WTC11 (cell line): ENCODE measurements around the gene SPTBN4. TPM values are rescaled to one million over a fixed set of nuclear protein-coding genes. Genes with fewer than 3 reads are reported as not detected.
A peak's percentile ranks its signal among the peaks of the same experiment; 100 is the strongest.
"Not testable (repeated sequence)": the region's sequence is repeated elsewhere in the genome, so short reads cannot be mapped to it uniquely, and the experiment has no call there.

Experiments used
- ATAC-seq: fragments of 200-7000 bp; cut with Tn5 transposase; 2 replicates; pipeline ENCODE4 v1.10.0; 2021; ENCODE audit warnings: mild to moderate bottlenecking, moderate library complexity
- CTCF ChIA-PET: fragments of 300-600 bp; sonication (Branson Sonifier 250); formaldehyde crosslinking; loops from one replicate; lab custom pipeline; 2021; ENCODE audit warnings: antibody characterized with exemption; lab: Charles Lee
- POLR2A ChIA-PET: fragments of 350-600 bp; sonication (Branson Sonifier 250); formaldehyde crosslinking; loops from one replicate; lab custom pipeline; 2021; ENCODE audit warnings: antibody characterized with exemption; lab: Charles Lee
- DNase-seq: peaks from one replicate; pipeline ENCODE4 v3.0.0; 2021; ENCODE audit warnings: low spot score
- H3K27ac Mint-ChIP-seq: 2 replicates; pipeline ENCODE4 v1.8.0; 2021; ENCODE audit warnings: mixed read lengths
- H3K27me3 Mint-ChIP-seq: 2 replicates; pipeline ENCODE4 v1.8.0; 2021; ENCODE audit warnings: low read depth, mild to moderate bottlenecking, moderate library complexity, mixed read lengths
- H3K36me3 Mint-ChIP-seq: 2 replicates; pipeline ENCODE4 v1.8.0; 2021; ENCODE audit warnings: mixed read lengths
- H3K4me1 Mint-ChIP-seq: 2 replicates; pipeline ENCODE4 v1.8.0; 2022; ENCODE audit warnings: mixed read lengths
- H3K4me3 Mint-ChIP-seq: 2 replicates; pipeline ENCODE4 v1.8.0; 2021; ENCODE audit warnings: mild to moderate bottlenecking, moderate library complexity, mixed read lengths
- H3K9me3 Mint-ChIP-seq: 2 replicates; pipeline ENCODE4 v1.8.0; 2021; ENCODE audit warnings: mixed read lengths
- CBFB ChIP-seq: sonication (generic); formaldehyde crosslinking; IDR thresholded peaks from 2 replicates; pipeline ENCODE4 v1.8.1; 2022; ENCODE audit warnings: mild to moderate bottlenecking, low read depth, missing genetic modification reagents
- FOXK1 ChIP-seq: sonication (generic); formaldehyde crosslinking; IDR thresholded peaks from 2 replicates; pipeline ENCODE4 v1.8.0; 2022; ENCODE audit warnings: mild to moderate bottlenecking, moderate library complexity, missing genetic modification reagents
- GTF2I ChIP-seq: fragments of 250-450 bp; sonication (Bioruptor Pico); conservative IDR thresholded peaks from 2 replicates; pipeline ENCODE4 v1.4.0; 2021; ENCODE audit warnings: mild to moderate bottlenecking
- JAZF1 ChIP-seq: fragments of 250-450 bp; sonication (Bioruptor Pico); IDR thresholded peaks from 2 replicates; pipeline ENCODE4 v1.9.0; 2021; ENCODE audit warnings: moderate library complexity, mild to moderate bottlenecking, inconsistent platforms
- JUN ChIP-seq: sonication (generic); formaldehyde crosslinking; IDR thresholded peaks from 2 replicates; pipeline ENCODE4 v1.8.0; 2023; ENCODE audit warnings: mild to moderate bottlenecking, missing genetic modification reagents
- NR1H2 ChIP-seq: sonication (generic); formaldehyde crosslinking; IDR thresholded peaks from 2 replicates; pipeline ENCODE4 v1.9.0; 2021; ENCODE audit warnings: mild to moderate bottlenecking, moderate library complexity, missing genetic modification reagents
- OVOL2 ChIP-seq: fragments of 250-450 bp; sonication (Bioruptor Pico); IDR thresholded peaks from 2 replicates; pipeline ENCODE4 v1.9.0; 2021; ENCODE audit warnings: mild to moderate bottlenecking, borderline replicate concordance
- ZNF121 ChIP-seq: sonication (generic); formaldehyde crosslinking; IDR thresholded peaks from 2 replicates; pipeline ENCODE4 v1.8.0; 2023; ENCODE audit warnings: missing genetic modification reagents
- ZNF138 ChIP-seq: sonication (generic); formaldehyde crosslinking; conservative IDR thresholded peaks from 2 replicates; pipeline ENCODE4 v1.8.1; 2022; ENCODE audit warnings: mild to moderate bottlenecking, moderate library complexity, missing genetic modification reagents
- total RNA-seq: library from RNA; stranded (reverse); gene quantifications from 3 replicates; pipeline ENCODE4 v1.2.3, GENCODE V29; 2021
- TF ChIP-seq, protein P1 (sequence below): sonication (generic); formaldehyde crosslinking; IDR thresholded peaks from 2 replicates; pipeline ENCODE4 v1.8.0; 2023; ENCODE audit warnings: missing genetic modification reagents, mild to moderate bottlenecking, borderline replicate concordance
- TF ChIP-seq, protein P2 (sequence below): fragments of 250-450 bp; sonication (Bioruptor Pico); IDR thresholded peaks from 2 replicates; pipeline ENCODE4 v2.1.2; 2022; ENCODE audit warnings: mild to moderate bottlenecking, moderate library complexity
- TF ChIP-seq, protein P3 (sequence below): sonication (generic); formaldehyde crosslinking; IDR thresholded peaks from 2 replicates; pipeline ENCODE4 v1.8.1; 2023; ENCODE audit warnings: mild to moderate bottlenecking, moderate library complexity, missing genetic modification reagents
- TF ChIP-seq, protein P4 (sequence below): sonication (generic); formaldehyde crosslinking; IDR thresholded peaks from 2 replicates; pipeline ENCODE4 v1.8.1; 2023; ENCODE audit warnings: mild to moderate bottlenecking, missing genetic modification reagents, borderline replicate concordance
- TF ChIP-seq, protein P5 (sequence below): sonication (generic); formaldehyde crosslinking; IDR thresholded peaks from 2 replicates; pipeline ENCODE4 v1.8.0; 2022; ENCODE audit warnings: mild to moderate bottlenecking, missing genetic modification reagents

Gene SPTBN4
- total RNA-seq, 1 experiment from 2014 or later = 2.8 TPM

DNA sequence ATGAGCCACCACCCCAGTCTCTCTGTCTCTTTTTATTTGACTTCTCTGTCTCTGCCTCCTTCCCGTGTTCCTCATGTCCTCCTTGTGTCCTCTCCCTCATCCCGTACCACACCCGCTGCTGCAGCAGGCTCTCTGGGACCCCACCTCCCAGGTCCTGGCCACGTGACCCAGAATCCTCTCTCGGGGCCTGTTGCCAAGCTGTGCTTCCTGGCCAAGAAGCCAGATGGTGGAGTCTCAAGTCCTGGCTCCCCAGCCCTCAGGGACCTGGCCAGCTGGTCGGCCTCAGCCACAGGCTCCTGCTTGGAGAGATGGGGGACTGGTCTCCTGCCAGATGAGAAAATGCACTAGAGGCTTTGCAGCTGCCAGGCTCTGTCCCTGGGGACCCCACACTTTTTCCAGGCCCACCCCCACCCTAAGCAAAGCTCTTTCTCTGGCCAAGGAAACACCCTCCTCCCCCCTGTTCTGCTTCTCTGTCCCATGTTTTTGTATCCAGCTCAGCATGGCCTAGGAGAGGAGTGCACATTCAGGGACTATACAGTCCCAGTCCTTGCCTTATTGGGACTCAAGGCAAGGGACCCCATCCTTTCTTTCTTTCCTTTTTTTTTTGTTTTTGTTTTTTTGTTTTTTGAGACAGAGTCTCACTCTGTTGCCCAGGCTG is 75.5 kb downstream of the SPTBN4 start (continued):
- TF ChIP-seq, protein P1, sequence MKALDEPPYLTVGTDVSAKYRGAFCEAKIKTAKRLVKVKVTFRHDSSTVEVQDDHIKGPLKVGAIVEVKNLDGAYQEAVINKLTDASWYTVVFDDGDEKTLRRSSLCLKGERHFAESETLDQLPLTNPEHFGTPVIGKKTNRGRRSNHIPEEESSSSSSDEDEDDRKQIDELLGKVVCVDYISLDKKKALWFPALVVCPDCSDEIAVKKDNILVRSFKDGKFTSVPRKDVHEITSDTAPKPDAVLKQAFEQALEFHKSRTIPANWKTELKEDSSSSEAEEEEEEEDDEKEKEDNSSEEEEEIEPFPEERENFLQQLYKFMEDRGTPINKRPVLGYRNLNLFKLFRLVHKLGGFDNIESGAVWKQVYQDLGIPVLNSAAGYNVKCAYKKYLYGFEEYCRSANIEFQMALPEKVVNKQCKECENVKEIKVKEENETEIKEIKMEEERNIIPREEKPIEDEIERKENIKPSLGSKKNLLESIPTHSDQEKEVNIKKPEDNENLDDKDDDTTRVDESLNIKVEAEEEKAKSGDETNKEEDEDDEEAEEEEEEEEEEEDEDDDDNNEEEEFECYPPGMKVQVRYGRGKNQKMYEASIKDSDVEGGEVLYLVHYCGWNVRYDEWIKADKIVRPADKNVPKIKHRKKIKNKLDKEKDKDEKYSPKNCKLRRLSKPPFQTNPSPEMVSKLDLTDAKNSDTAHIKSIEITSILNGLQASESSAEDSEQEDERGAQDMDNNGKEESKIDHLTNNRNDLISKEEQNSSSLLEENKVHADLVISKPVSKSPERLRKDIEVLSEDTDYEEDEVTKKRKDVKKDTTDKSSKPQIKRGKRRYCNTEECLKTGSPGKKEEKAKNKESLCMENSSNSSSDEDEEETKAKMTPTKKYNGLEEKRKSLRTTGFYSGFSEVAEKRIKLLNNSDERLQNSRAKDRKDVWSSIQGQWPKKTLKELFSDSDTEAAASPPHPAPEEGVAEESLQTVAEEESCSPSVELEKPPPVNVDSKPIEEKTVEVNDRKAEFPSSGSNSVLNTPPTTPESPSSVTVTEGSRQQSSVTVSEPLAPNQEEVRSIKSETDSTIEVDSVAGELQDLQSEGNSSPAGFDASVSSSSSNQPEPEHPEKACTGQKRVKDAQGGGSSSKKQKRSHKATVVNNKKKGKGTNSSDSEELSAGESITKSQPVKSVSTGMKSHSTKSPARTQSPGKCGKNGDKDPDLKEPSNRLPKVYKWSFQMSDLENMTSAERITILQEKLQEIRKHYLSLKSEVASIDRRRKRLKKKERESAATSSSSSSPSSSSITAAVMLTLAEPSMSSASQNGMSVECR = no peak
- TF ChIP-seq, protein P2, sequence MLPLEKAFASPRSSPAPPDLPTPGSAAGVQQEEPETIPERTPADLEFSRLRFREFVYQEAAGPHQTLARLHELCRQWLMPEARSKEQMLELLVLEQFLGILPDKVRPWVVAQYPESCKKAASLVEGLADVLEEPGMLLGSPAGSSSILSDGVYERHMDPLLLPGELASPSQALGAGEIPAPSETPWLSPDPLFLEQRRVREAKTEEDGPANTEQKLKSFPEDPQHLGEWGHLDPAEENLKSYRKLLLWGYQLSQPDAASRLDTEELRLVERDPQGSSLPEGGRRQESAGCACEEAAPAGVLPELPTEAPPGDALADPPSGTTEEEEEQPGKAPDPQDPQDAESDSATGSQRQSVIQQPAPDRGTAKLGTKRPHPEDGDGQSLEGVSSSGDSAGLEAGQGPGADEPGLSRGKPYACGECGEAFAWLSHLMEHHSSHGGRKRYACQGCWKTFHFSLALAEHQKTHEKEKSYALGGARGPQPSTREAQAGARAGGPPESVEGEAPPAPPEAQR (CRISPR knock-in tag) = no peak
- no peak for TF ChIP-seq JUN (CRISPR knock-in tag)
- no peak for TF ChIP-seq FOXK1 (CRISPR knock-in tag)
- TF ChIP-seq NR1H2 = no peak
- no peak for TF ChIP-seq ZNF138
- TF ChIP-seq, all 79 proteins: peak for 0

DNA sequence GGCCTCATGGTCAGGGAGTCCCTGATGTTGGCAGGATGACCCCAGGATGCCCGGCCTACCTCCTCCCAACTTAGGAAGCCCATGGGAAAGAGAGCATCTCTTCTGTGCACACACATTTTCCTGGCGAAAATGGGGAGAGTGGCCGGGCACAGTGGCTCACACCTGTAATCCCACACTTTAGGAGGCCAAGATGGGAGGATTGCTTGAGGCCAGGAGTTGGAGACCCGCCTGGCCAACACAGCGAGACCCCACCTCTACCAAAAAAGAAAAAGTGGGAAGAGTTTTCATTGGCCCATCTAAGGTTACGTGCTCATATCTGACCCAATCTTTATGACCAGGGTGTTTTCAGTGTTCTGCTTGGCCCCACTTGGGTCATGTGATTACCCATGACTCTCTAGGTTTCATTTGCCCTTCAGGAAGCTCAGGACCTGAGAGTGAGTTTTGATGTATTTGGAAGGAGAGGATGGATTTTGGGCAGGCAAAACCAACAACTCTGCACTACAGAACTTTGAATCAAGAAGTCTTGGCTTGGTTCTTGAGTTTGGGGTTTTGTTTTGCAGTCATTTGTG is 76.3 kb downstream of the SPTBN4 start:
- H3K27ac Mint-ChIP-seq = no peak overlapping the region
- no peak for ATAC-seq
- POLR2A ChIA-PET = interaction anchor here (0.5 to 0.6 kb wide), 2 partner anchors 28 to 1327 kb away, joined by 3 to 4 read pairs; no protein-coding TSS in a partner anchor
- TF ChIP-seq, protein P3, sequence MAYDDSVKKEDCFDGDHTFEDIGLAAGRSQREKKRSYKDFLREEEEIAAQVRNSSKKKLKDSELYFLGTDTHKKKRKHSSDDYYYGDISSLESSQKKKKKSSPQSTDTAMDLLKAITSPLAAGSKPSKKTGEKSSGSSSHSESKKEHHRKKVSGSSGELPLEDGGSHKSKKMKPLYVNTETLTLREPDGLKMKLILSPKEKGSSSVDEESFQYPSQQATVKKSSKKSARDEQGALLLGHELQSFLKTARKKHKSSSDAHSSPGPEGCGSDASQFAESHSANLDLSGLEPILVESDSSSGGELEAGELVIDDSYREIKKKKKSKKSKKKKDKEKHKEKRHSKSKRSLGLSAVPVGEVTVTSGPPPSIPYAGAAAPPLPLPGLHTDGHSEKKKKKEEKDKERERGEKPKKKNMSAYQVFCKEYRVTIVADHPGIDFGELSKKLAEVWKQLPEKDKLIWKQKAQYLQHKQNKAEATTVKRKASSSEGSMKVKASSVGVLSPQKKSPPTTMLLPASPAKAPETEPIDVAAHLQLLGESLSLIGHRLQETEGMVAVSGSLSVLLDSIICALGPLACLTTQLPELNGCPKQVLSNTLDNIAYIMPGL (CRISPR knock-in tag) = no peak
- TF ChIP-seq OVOL2 (CRISPR knock-in tag) = no peak
- TF ChIP-seq, protein P4, sequence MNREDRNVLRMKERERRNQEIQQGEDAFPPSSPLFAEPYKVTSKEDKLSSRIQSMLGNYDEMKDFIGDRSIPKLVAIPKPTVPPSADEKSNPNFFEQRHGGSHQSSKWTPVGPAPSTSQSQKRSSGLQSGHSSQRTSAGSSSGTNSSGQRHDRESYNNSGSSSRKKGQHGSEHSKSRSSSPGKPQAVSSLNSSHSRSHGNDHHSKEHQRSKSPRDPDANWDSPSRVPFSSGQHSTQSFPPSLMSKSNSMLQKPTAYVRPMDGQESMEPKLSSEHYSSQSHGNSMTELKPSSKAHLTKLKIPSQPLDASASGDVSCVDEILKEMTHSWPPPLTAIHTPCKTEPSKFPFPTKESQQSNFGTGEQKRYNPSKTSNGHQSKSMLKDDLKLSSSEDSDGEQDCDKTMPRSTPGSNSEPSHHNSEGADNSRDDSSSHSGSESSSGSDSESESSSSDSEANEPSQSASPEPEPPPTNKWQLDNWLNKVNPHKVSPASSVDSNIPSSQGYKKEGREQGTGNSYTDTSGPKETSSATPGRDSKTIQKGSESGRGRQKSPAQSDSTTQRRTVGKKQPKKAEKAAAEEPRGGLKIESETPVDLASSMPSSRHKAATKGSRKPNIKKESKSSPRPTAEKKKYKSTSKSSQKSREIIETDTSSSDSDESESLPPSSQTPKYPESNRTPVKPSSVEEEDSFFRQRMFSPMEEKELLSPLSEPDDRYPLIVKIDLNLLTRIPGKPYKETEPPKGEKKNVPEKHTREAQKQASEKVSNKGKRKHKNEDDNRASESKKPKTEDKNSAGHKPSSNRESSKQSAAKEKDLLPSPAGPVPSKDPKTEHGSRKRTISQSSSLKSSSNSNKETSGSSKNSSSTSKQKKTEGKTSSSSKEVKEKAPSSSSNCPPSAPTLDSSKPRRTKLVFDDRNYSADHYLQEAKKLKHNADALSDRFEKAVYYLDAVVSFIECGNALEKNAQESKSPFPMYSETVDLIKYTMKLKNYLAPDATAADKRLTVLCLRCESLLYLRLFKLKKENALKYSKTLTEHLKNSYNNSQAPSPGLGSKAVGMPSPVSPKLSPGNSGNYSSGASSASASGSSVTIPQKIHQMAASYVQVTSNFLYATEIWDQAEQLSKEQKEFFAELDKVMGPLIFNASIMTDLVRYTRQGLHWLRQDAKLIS (CRISPR knock-in tag) = no peak
- TF ChIP-seq, protein P5, sequence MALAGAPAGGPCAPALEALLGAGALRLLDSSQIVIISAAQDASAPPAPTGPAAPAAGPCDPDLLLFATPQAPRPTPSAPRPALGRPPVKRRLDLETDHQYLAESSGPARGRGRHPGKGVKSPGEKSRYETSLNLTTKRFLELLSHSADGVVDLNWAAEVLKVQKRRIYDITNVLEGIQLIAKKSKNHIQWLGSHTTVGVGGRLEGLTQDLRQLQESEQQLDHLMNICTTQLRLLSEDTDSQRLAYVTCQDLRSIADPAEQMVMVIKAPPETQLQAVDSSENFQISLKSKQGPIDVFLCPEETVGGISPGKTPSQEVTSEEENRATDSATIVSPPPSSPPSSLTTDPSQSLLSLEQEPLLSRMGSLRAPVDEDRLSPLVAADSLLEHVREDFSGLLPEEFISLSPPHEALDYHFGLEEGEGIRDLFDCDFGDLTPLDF = no peak
- TF ChIP-seq JAZF1 = no peak
- TF ChIP-seq ZNF121 = 0 out of 2 replicates have a peak, but pooled peaks have one; percentile 24
- TF ChIP-seq GTF2I (CRISPR knock-in tag) = no peak
- TF ChIP-seq CBFB = no peak
- TF ChIP-seq, all 79 proteins: peak for 1
- Mint-ChIP-seq H3K36me3 (peaks cover 2% of the 10 kb centered on the region; the same call in 1 of the 2 replicates), H3K9me3 (peaks cover 7% of the 10 kb centered on the region), H3K4me1 (no peaks in the 10 kb centered on the region), H3K4me3 (no peak overlapping the region), H3K27me3 (peaks cover 39% of the 10 kb centered on the region)
- CTCF ChIA-PET = interaction anchor here (0.6 to 4.3 kb wide), 9 partner anchors 20 to 1148 kb away, joined by 3 to 43 read pairs (median 11); partner anchors contain the start of genes BLVRB and LTBP4
- no peak for DNase-seq

DNA sequence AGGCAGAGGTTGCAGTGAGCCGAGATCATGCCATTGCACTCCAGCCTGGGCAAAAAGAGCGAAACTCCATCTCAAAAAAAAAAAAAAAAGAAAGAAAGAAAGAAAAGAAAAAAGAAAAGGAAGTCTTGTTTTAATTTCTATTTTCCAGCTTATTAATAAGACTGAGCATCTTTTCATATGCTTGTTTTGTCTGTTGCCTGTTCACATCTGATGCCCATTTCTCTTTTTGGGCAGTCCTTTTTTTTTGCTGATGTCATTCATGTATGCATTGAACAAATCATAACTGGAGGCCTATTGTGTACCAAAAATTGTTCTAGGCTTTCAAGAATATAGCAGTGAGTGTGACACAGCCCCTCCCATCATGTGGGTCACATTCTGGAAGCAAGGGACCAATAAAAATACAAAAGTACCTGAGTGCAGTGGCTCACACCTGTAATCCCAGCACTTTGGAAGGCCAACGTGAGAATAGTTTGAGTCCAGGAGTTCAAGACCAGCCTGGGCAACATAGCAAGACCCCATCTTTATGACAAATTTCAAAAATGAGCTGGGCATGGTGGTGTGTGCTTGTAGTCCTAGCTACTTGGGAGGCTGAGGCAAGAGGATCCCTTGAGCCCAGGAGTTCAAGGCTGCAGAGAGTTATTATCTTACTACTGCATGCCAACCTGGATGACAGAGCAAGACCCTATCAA is 79.5 kb downstream of the SPTBN4 start:
- CTCF ChIA-PET, H3K9me3 Mint-ChIP-seq, ATAC-seq, H3K4me3 Mint-ChIP-seq, DNase-seq, POLR2A ChIA-PET, H3K4me1 Mint-ChIP-seq, H3K36me3 Mint-ChIP-seq, H3K27ac Mint-ChIP-seq: not testable (repeated sequence)
- peaks cover 66% of the 10 kb centered on the region for H3K27me3 Mint-ChIP-seq

DNA sequence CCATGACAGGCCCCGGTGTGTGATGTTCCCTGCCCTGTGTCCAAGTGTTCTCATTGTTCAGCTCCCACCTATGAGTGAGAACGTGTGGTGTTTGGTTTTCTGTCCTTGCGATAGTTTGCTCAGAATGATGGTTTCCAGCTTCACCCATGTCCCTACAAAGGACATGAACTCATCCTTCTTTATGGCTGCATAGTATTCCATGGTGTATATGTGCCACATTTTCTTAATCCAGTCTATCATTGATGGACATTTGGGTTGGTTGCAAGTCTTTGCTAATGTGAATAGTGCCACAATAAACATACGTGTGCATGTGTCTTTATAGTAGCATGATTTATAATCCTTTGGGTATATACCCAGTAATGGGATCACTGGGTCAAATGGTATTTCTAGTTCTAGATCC is 80.4 kb downstream of the SPTBN4 start:
- H3K4me3 Mint-ChIP-seq, H3K36me3 Mint-ChIP-seq, H3K9me3 Mint-ChIP-seq, H3K4me1 Mint-ChIP-seq, H3K27ac Mint-ChIP-seq, POLR2A ChIA-PET, DNase-seq, CTCF ChIA-PET, ATAC-seq: not testable (repeated sequence)
- peaks cover 72% of the 10 kb centered on the region for H3K27me3 Mint-ChIP-seq
